ENCODE results near the gene ZNF563. TPM values are rescaled to one million over a fixed set of nuclear protein-coding genes. Genes with fewer than 3 reads are reported as not detected.
"Not testable (repeated sequence)": the region's sequence is repeated elsewhere in the genome, so short reads cannot be mapped to it uniquely, and the experiment has no call there.

ZNF563 gene
- total RNA-seq, result 1 to 10 TPM; 6.1 to 6.3 TPM

DNA sequence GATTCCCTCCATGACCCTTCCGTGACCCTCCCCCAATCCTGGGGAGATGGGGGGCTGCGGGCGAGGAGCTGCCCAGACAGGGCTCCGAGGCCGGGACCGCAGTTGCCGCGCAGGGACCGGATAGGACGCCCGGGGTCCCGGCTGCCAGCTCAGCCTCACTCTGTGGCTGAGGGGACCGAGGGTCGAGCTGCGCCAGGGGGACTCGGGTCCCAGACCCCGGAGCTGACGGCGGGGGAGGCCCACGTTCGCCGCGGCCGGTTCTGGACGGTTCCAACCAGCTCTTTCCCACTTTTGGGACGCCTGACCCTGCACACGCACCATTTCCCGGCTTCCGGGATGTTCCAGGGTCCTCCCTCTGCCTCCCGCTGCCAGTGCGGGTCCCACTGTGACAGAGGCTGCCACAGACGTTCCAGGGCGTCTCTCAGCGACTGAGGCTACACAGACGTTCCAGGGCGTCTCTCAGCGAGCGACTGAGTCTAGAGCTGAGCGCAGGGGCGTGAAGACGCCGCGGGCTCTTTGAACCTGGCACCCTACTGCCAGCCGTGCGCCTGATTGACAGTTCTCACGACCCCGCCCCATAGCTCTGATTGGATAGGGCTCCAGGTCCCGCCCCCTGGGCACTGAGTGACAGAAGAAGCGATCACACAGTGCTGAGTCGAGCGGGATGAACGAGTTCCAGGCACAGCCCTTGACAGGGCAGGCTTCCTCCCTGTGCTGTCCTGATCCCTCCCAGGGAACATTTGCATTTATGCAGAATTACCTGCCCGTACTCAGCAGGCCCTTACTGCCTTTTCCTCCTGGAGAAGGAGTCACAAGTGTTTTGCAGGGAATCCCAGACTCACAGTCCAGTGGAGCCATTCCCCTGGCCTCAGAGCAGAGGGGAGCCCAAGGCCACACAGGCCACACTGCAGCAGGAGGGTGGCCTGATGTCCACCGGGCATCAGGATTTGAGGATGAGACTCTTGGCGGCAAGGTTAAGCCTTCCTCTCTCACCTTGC, at the start of gene ZNF563:
TSS of gene ZNF563 (minus strand) at position 472 of the 998 bp plus-strand sequence. CDS start at position 321, 151 bp downstream.
- Mint-ChIP-seq H3K36me3 (peaks cover 8% of the 10 kb centered on the region), H3K4me1 (ENCODE audit: low read depth) (peaks cover 35% of the 10 kb centered on the region), H3K27me3 (no peaks in the 10 kb centered on the region), H3K4me3 (peak within 1 kb of the TSS; percentile 98), H3K27ac (peak within 1 kb of the TSS; percentile 97), H3K9me3 (no peaks in the 10 kb centered on the region)
- ChIA-PET CTCF (interaction anchor here (0.6 to 2.5 kb wide), 7 partner anchors 9 to 898 kb away, joined by 3 to 11 read pairs (median 4); partner anchors contain the start of genes PRKCSH and ZNF442), POLR2A (interaction anchor here (1.0 to 2.1 kb wide), 9 partner anchors 32 to 274 kb away, joined by 3 to 19 read pairs (median 8); partner anchors contain the start of genes ZNF136, ZNF44, ZNF442 and ZNF443)
- DNase-seq, result peak; percentile 100
- intact Hi-C loops (cut with micrococcal nuclease), result loop anchor here (2.0 to 10.0 kb wide), 3 partner anchors 161 to 444 kb away; partner anchors contain the start of genes HOOK2 and ZNF136

DNA sequence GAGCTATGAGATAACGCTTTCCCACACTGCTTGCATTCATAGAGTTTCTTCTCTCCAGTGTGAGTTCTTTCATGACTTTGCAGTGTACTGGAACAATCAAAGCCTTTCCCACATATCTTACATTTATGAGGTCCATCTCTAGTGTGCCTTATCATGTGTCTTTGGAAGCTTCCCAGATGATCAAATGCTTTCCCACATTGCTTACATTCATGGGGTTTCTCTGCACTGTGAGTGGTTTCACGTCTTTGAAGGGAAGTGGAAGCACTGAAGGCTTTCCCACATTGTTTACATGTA, 47.0 kb upstream of the ZNF563 start:
- CTCF ChIA-PET, result no interaction called here
- Mint-ChIP-seq H3K36me3 (peaks cover 46% of the 10 kb centered on the region), H3K9me3 (peaks cover 71% of the 10 kb centered on the region), H3K27me3 (no peaks in the 10 kb centered on the region), H3K4me1 (ENCODE audit: low read depth) (no peaks in the 10 kb centered on the region), H3K27ac (no peak overlapping the region), H3K4me3 (no peak overlapping the region)
- intact Hi-C loops (cut with micrococcal nuclease), result no loop called here
- POLR2A ChIA-PET, result no interaction called here
- no peak for DNase-seq

DNA sequence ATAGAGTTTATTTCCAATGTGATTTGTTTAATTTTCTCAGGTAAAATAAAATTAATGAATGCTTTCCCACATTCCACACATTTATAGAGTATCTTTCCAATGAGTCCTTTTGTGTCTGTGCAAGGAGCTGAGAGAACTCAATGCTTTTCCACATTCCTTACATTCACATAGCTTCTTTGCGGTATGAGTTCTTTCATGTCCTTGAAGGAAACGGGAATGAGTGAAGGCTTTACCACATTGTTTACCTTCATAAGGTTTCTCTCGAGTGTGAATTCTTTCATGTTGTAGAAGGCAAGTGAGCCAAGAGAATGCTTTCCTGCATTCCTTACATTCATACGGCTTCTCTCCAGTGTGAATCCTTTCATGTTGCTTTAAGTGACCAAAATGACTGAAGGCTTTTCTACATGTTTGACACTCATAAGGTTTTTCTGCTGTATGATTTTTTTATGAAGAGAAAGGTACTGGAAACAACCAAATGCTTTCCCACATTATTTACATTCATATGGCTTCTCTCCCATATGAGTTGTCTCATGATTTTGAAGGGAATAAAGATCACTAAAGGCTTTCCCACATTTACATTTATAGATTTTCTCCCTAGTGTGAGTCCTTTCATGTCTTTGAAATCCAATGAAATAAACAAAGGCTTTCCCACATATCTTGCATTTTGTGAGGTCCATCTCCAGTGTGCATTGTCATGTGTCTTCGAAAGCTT, 46.5 kb upstream of the ZNF563 start:
- Mint-ChIP-seq H3K4me3 (no peak overlapping the region), H3K36me3 (peaks cover 48% of the 10 kb centered on the region), H3K27me3 (no peaks in the 10 kb centered on the region), H3K9me3 (peaks cover 73% of the 10 kb centered on the region), H3K27ac (no peak overlapping the region), H3K4me1 (ENCODE audit: low read depth) (no peaks in the 10 kb centered on the region)
- ChIA-PET POLR2A (interaction anchor here (0.6 kb wide), 1 partner anchor 97 kb away, joined by 3 read pairs; no protein-coding TSS in a partner anchor), CTCF (no interaction called here)
- intact Hi-C loops (cut with micrococcal nuclease), result no loop called here
- no peak for DNase-seq

DNA sequence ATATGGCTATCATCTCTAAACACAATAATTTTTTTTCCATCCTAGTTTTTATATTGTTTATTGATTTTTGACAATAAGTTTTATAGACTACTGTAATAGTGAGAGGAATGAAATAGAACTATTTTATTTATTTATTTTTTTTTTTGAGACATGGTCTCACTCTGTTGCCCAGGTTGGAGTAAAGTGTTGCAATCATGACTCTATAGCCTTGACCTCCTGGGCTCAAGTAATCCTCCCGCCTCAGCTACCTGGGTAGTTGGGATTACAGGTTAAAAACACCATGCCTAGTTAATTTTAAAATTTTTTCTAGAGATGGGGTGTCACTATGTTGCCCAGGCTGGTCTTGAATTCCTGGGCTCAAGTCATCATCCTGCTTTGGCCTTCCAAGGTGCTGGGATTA, 40.6 kb upstream of the ZNF563 start:
- intact Hi-C loops (cut with micrococcal nuclease), result no loop called here
- Mint-ChIP-seq H3K27me3 (no peaks in the 10 kb centered on the region), H3K27ac (no peak overlapping the region), H3K4me3 (no peak overlapping the region), H3K9me3 (peaks cover 34% of the 10 kb centered on the region), H3K4me1 (ENCODE audit: low read depth) (no peaks in the 10 kb centered on the region), H3K36me3 (peaks cover 19% of the 10 kb centered on the region)
- ChIA-PET POLR2A (interaction anchor here (0.7 kb wide), 1 partner anchor 40 kb away, joined by 3 read pairs; no protein-coding TSS in a partner anchor), CTCF (no interaction called here)
- no peak for DNase-seq

DNA sequence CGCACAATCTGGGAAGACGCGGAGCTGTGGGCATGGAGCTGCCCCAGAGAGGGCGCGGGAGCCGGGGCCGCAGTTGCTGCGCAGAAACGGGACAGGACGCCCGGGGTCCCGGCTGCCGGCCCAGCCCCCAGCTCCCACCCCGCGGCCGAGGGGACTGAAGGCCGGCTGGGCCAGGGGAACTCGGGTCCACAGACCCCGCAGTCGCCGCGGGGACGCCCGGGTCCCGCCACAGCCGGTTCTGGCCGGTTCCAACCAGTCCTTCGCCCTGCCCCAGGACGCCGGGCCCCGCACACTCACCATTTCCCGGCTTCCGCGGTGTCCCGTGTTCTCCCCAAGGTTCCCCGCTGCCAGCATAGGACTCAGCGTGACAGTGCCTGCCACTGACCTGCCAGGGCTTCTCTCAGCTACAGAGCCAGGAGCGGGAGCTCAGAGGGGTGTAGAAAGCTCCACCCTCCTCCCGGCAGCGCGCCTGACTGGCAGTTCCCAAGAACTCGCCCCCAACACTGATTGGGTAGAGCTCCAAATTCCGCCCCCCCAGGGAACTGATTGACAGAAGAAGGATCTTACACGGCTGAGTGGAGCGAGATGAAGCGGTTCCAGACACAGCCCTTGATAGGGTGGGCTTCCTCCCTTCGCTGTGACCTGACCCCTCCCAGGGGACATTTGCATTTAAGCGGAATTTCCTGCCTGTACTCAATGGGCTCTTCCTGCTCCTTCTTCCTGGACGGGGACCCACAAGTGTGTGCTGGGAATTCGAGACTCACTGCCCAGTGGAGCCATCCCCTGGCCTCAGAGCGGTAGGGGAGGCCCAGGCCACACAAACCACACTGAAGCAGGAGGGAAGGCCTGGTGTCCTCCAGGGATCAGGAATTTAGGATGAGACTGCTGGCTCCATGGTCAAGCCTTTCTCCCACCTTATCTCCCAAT, 32.1 kb upstream of the ZNF563 start, which contains the start of gene ZNF442:
TSS of gene ZNF442 (minus strand) at position 448 of the 927 bp plus-strand sequence. CDS start 2,052 bp downstream, outside the sequence.
- Mint-ChIP-seq H3K9me3 (no peaks in the 10 kb centered on the region), H3K27me3 (peaks cover 2% of the 10 kb centered on the region), H3K4me3 (peak within 1 kb of the TSS; percentile 93), H3K4me1 (ENCODE audit: low read depth) (peaks cover 16% of the 10 kb centered on the region), H3K27ac (peak within 1 kb of the TSS; percentile 65), H3K36me3 (no peaks in the 10 kb centered on the region)
- DNase-seq, result peak; percentile 93
- intact Hi-C loops (cut with micrococcal nuclease), result loop anchor here (1.0 kb wide), 3 partner anchors 34 to 163 kb away; partner anchors contain the start of gene ZNF799
- ChIA-PET CTCF (interaction anchor here (0.6 to 1.9 kb wide), 10 partner anchors 10 to 442 kb away, joined by 3 to 11 read pairs (median 4); partner anchors contain the start of genes ZNF136, ZNF443 and ZNF563), POLR2A (interaction anchor here (0.9 to 2.2 kb wide), 3 partner anchors 32 to 130 kb away, joined by 3 to 19 read pairs (median 6); partner anchors contain the start of gene ZNF563)

DNA sequence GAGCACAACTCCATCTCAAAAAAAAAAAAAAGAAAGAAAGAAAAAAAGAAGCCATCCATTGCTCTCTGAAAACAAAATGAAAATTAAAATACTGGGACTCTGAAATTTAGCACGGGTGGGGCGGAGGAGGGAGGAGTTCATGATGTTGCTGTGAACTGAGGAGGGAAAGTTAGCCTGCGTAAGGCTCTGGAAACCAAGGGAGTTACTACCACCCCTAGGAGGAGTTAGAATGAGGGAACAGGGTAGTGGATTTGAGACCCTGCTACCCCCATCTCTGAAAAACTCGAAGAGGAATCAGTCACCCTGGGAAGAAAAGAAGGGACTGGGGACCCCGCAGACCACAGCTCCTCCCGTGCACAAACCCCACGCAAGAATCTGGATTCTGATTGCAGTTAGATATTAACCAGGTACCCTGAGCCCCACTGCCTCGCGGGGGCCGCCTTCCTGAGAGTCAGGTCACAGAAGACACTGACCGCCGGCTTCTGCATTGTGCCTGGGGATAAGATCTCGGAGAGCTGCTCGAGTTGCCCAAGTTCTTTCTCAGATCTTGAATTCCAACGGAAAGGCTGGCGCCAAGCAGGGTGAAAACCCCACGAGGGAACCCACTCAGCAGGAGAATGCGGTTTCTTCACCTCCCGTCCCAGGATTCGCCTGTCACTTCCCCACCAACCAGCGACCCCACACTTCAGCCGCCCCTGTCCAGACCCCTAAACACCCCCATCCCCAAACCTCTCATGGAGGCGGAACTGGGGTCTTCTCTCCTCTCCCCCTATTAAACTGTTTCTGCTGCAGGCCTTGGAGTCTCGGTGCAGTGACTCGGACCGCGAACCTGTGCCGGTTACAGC, 31.2 kb upstream of the ZNF563 start:
- intact Hi-C loops (cut with micrococcal nuclease), result loop anchor here (1.0 kb wide), 3 partner anchors 33 to 162 kb away; partner anchors contain the start of gene ZNF799
- ChIA-PET POLR2A (interaction anchor here (1.4 to 2.2 kb wide), 2 partner anchors 31 to 131 kb away, joined by 6 to 19 read pairs; partner anchors contain the start of gene ZNF563), CTCF (interaction anchor here (0.6 to 1.9 kb wide), 10 partner anchors 9 to 441 kb away, joined by 3 to 11 read pairs (median 4); partner anchors contain the start of genes ZNF136, ZNF44 and ZNF563)
- DNase-seq, result peak; percentile 14
- Mint-ChIP-seq H3K27me3 (peaks cover 2% of the 10 kb centered on the region), H3K4me1 (ENCODE audit: low read depth) (peaks cover 16% of the 10 kb centered on the region), H3K27ac (peak overlapping the region; percentile 33), H3K4me3 (peak overlapping the region; percentile 93), H3K36me3 (no peaks in the 10 kb centered on the region), H3K9me3 (no peaks in the 10 kb centered on the region)

DNA sequence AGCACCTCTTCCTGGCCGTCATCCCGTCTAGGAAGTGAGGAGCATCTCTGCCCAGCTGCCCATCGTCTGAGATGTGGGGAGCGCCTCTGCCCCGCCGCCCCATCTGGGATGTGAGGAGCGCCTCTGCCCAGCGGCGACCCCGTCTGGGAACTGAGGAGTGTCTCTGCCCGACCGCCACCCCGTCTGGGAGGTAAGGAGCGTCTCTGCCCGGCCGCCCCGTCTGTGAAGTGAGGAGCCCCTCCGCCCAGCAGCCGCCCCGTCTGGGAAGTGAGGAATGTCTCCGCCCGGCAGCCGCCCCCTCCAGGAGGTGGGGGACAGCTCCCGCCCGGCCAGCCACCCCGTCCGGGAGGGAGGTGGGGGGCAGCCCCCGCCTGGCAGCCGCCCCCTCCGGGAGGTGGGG, 28.8 kb upstream of the ZNF563 start:
- H3K27me3 Mint-ChIP-seq; H3K27ac Mint-ChIP-seq; intact Hi-C loops (cut with micrococcal nuclease); H3K4me3 Mint-ChIP-seq; CTCF ChIA-PET; POLR2A ChIA-PET; H3K36me3 Mint-ChIP-seq; DNase-seq; H3K9me3 Mint-ChIP-seq: not testable (repeated sequence)
- H3K4me1 Mint-ChIP-seq (ENCODE audit: low read depth), result peaks cover 16% of the 10 kb centered on the region

DNA sequence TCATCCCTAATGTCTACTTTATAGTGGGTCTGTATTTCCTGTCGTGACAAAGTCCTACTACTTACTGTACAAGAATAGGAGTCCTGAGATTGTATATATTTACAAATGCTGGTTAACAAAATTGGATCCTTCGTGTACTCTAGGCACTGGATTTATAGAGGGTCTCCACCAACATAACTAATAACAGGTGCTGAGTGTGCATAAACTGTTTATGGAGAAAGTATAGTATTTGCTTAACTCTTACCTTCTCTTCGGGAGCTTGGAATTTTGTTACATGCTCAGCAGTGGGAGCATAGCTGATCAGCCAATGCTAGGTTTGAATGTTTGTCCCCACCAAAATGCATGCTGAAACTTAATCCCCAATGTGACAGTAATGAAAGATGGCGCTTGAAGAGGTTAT, 19.9 kb upstream of the ZNF563 start:
- DNase-seq, result no peak
- Mint-ChIP-seq H3K9me3 (peaks cover 60% of the 10 kb centered on the region), H3K4me1 (ENCODE audit: low read depth) (no peaks in the 10 kb centered on the region), H3K27ac (no peak overlapping the region), H3K27me3 (no peaks in the 10 kb centered on the region), H3K4me3 (no peak overlapping the region), H3K36me3 (peaks cover 53% of the 10 kb centered on the region)
- intact Hi-C loops (cut with micrococcal nuclease), result no loop called here
- ChIA-PET POLR2A (no interaction called here), CTCF (no interaction called here)

DNA sequence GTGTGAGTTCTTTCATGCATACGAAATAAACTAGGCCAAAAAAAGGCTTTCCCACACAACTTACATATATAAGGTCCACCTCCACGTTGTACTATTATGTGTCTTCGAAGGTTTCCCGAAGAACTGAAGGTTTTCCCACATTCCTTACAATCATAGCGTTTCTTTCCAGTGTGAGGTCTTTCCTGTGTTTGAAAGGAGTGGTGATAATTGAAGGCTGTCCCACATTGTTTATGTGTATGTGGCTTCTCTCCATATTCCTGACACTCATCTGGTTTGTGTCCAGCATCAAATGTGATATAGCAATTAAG, 17.4 kb upstream of the ZNF563 start:
- no peak overlapping the region for H3K4me3 Mint-ChIP-seq
- no peaks in the 10 kb centered on the region for H3K27me3 Mint-ChIP-seq
- H3K27ac Mint-ChIP-seq, result no peak overlapping the region
- H3K4me1 Mint-ChIP-seq (ENCODE audit: low read depth), result no peaks in the 10 kb centered on the region
- intact Hi-C loops (cut with micrococcal nuclease), result no loop called here
- H3K36me3 Mint-ChIP-seq, result peaks cover 49% of the 10 kb centered on the region
- ChIA-PET POLR2A (no interaction called here), CTCF (no interaction called here)
- peaks cover 70% of the 10 kb centered on the region for H3K9me3 Mint-ChIP-seq
- no peak for DNase-seq

DNA sequence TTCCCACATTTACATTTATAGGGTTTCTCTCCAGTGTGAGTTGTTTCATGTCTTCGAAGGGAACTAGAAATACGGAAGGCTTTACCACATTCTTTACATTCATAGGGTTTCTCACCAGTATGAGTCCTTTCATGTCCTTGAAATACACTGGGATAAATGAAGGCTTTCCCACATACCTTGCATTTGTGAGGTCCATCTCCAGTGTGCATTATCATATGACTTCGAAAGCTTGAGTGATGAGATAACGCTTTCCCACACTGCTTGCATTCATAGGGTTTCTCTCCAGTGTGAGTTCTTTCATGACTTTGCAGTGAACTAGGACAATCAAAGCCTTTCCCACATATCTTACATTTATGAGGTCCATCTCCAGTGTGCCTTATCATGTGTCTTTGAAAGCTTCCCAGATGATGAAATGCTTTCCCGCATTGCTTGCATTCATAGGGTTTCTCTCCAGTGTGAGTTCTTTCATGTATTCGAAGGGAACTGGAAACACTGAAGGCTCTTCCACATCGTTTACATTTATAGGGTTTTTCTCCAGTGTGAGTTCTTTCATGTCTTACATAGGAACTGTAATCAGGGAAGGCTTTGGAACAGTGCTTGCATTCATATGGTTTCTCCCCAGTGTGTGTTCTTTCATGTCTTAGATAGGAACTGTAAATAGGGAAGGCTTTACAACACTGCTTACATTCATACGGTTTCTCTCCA, 16.9 kb upstream of the ZNF563 start:
- Mint-ChIP-seq H3K36me3 (peaks cover 49% of the 10 kb centered on the region), H3K27me3 (no peaks in the 10 kb centered on the region), H3K9me3 (peaks cover 73% of the 10 kb centered on the region), H3K27ac (no peak overlapping the region), H3K4me3 (no peak overlapping the region), H3K4me1 (ENCODE audit: low read depth) (no peaks in the 10 kb centered on the region)
- intact Hi-C loops (cut with micrococcal nuclease), result no loop called here
- DNase-seq, result no peak
- ChIA-PET CTCF (no interaction called here), POLR2A (no interaction called here)

All from activated CD4-positive, alpha-beta memory T cell treated with anti-CD3 and anti-CD28 coated beads for 36 hours (primary cell).